Spleen (tissue), 13 donors: ENCODE measurements around the gene SSR3. TPM values are rescaled to one million over a fixed set of nuclear protein-coding genes. Genes with fewer than 3 reads are reported as not detected.

ENCODE experiments used
- DNase-seq: peaks from one replicate; pipeline ENCODE4 v3.0.0-alpha.2; 2020
- H3K27ac ChIP-seq, 8 donors: fragments of 200-600 bp; sonication (generic) in 7 of 8; 1 replicate in 4 of 8; 2 replicates in 4 of 8; pipeline versions ENCODE4 v1.5.0 to v1.8.0; 2016 to 2021; ENCODE audit warnings: inconsistent platforms in 4 of 8, mild to moderate bottlenecking in 4 of 8, moderate library complexity in 1 of 8
- H3K27me3 ChIP-seq, 7 donors: fragments of 200-600 bp; sonication (generic) in 6 of 7; replicated peaks in 1 of 7; 1 replicate in 4 of 7; 2 replicates in 3 of 7; pipeline versions ENCODE4 v1.5.0 to v1.8.0; 2016 to 2021; ENCODE audit warnings: inconsistent platforms in 3 of 7, mild to moderate bottlenecking in 1 of 7
- H3K36me3 ChIP-seq, 6 donors: fragments of 200-600 bp; sonication (generic) in 5 of 6; 1 replicate in 4 of 6; 2 replicates in 2 of 6; pipeline versions ENCODE4 v1.5.0 to v1.8.0; 2016 to 2021; ENCODE audit warnings: inconsistent platforms in 2 of 6
- H3K4me1 ChIP-seq, 6 donors: fragments of 200-600 bp; sonication (generic) in 5 of 6; 1 replicate in 3 of 6; 2 replicates in 3 of 6; pipeline versions ENCODE4 v1.5.0 to v1.8.0; 2016 to 2021; ENCODE audit warnings: inconsistent platforms in 3 of 6
- H3K4me3 ChIP-seq, 8 donors: fragments of 200-600 bp; sonication (generic) in 7 of 8; 1 replicate in 4 of 8; 2 replicates in 4 of 8; pipeline versions ENCODE4 v1.5.0 to v1.8.0; 2016 to 2021; ENCODE audit warnings: inconsistent platforms in 4 of 8, mild to moderate bottlenecking in 4 of 8, moderate library complexity in 2 of 8
- H3K9me3 ChIP-seq, 8 donors: fragments of 200-600 bp; sonication (generic) in 7 of 8; 1 replicate in 4 of 8; 2 replicates in 4 of 8; pipeline versions ENCODE4 v1.5.0 to v1.8.0; 2016 to 2021; ENCODE audit warnings: inconsistent platforms in 4 of 8
- POLR2A ChIP-seq, 3 donors: fragments of 450-650 bp; IDR thresholded peaks; one replicate each; pipeline ENCODE4 v1.5.1; 2017; ENCODE audit warnings: antibody characterized with exemption in 3 of 3, mild to moderate bottlenecking in 1 of 3
- POLR2AphosphoS5 ChIP-seq, 3 donors: sonication (generic); formaldehyde crosslinking; IDR thresholded peaks; one replicate each; pipeline ENCODE4 v1.5.1; 2017; ENCODE audit warnings: antibody characterized with exemption in 3 of 3
- WGBS, 5 donors: extraction: QIAGEN DNeasy Blood & Tissue Kit in 3 of 5; methylation state at CpG; one replicate each; pipeline versions ENCODE4 v1.1.5 to v1.1.7; 2013 to 2018; 5-methylcytosine and 5-hydroxymethylcytosine counted together
- intact Hi-C: fragments of 100-400 bp; cut with DNase I; formaldehyde crosslinking; loops from one replicate; pipeline ENCODE4 v1.15.0; 2023; ENCODE audit warnings: low total_unique reads
- long read RNA-seq, 2 donors: transcript quantifications; one replicate each; lab custom pipeline, GENCODE V29; 2026
- polyA plus RNA-seq, 3 donors: library from polyadenylated mRNA; stranded (reverse); fragments of 200-250 nt; gene quantifications; one replicate each; pipeline ENCODE4 v1.2.1, GENCODE V29; 2013
- total RNA-seq, 7 donors: library from RNA; depleted of rRNA in 3 of 7; stranded (reverse); fragments of >200 nt in 3 of 7; fragmentation: NEBNext Ultra II Directional in 4 of 7; extraction: Animal tissue kit (Norgen Biotek cat#: 25700) in 4 of 7; gene quantifications; one replicate each; pipeline versions ENCODE4 v1.1.0 to v1.2.1, GENCODE V29; 2016 to 2021
- TF ChIP-seq, protein P1 (sequence below), 11 experiments: fragments of 200-600 bp in 7 of 11; fragments of 450-650 bp in 4 of 11; sonication (generic) in 4 of 11; IDR thresholded peaks in 8 of 11; conservative IDR thresholded peaks in 3 of 11; 1 replicate in 7 of 11; 2 replicates in 4 of 11; pipeline versions ENCODE4 v1.4.0 to v1.8.0; 2016 to 2021; ENCODE audit warnings: antibody characterized with exemption in 11 of 11, inconsistent platforms in 4 of 11, mild to moderate bottlenecking in 1 of 11
- donor health status: healthy with polysubstance abuse.
- donor health status: DM: no; HTN: no; CAD: no; lungs with moderate emphysema.
- donor health status: DM: no; HTN: no; CAD: no.
- donor health status: Bipolar disorder and iron deficiency.
- donor health status: healthy.
- donor health status: DM: no; HTN: no; CAD: no.
- donor health status: DM: yes; HTN: yes; CAD: no.

Gene SSR3
- total RNA-seq: 100 to 1,000 TPM in 4 of 7 donors, 10 to 100 TPM in 3; 88.0 to 123 (median 107) TPM
- 10 to 100 TPM; 36.6 to 72.9 (median 49.0) TPM for polyA plus RNA-seq
- long read RNA-seq, donor 1, transcript SSR3-201 (5 exons, 3,716 nt): major isoform, 66 of 76 reads
- long read RNA-seq, donor 1, partial matches to known transcripts: 0 of 76 reads
- long read RNA-seq, donor 1, other reads (novel, unspliced or antisense): 6 of 76 reads
- long read RNA-seq, donor 2, transcript SSR3-201 (5 exons, 3,716 nt): major isoform, 58 of 65 reads
- long read RNA-seq, donor 2, partial matches to known transcripts: 0 of 65 reads
- long read RNA-seq, donor 2, other reads (novel, unspliced or antisense): 5 of 65 reads

DNA sequence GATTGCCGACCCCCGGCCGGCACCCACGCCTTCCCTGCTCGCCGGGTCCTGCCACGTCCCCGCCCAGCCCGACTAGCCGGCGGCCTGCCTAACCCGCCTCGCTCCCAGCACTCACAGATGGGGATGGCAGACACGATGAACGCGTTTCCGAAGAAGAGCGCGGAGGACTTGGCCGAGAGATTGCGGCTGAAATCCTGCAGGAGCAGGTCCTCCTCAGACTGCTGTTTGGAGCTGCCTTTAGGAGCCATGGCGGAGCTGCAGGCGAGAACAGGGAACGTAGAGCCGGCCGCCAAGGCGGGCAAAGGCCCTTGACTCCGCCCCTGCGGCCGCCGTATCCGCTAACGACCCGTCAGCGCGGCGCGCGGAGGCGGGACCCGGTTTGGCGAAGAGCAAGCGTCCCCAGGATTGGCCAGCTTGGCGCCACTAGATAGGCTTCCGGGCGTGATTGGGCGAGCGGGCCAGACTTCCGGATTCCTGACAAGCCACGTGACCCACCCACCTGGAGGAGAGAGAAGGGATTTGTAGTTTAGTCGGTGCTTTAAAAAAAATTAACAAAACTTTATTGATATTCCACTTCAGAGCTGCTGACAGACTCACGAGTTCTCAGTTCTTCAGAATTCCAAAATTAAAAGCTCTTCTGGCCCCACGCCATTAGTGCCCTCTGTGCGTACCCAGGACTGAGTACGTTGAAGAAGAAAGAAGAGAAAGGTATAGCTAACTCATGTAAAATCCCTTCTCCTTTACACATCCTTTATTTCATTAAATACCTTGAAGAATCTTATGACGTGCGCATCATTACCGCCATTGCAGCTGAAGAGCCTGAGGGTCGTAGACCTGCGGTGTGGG, at the start of gene SSR3:
SSR3 (minus strand) TSS at position 276 of the 846 bp plus-strand sequence; CDS start at position 248, 28 bp downstream.
- intact Hi-C loops: loop anchor here (10.0 kb wide), 3 partner anchors 120 to 580 kb away; partner anchors contain the start of gene TIPARP
- peak; percentile 94 to 97 (median 96) for TF ChIP-seq POLR2AphosphoS5 (IDR thresholded peaks at IDR 0.05)
- TF ChIP-seq, protein P1, sequence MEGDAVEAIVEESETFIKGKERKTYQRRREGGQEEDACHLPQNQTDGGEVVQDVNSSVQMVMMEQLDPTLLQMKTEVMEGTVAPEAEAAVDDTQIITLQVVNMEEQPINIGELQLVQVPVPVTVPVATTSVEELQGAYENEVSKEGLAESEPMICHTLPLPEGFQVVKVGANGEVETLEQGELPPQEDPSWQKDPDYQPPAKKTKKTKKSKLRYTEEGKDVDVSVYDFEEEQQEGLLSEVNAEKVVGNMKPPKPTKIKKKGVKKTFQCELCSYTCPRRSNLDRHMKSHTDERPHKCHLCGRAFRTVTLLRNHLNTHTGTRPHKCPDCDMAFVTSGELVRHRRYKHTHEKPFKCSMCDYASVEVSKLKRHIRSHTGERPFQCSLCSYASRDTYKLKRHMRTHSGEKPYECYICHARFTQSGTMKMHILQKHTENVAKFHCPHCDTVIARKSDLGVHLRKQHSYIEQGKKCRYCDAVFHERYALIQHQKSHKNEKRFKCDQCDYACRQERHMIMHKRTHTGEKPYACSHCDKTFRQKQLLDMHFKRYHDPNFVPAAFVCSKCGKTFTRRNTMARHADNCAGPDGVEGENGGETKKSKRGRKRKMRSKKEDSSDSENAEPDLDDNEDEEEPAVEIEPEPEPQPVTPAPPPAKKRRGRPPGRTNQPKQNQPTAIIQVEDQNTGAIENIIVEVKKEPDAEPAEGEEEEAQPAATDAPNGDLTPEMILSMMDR (IDR thresholded peaks at IDR 0.05 in 8 of 11, conservative IDR thresholded peaks at IDR 0.05 in 3 of 11): peak; percentile 30 to 88 (median 68)
- peak in 1 of 3 donors; percentile 67 for TF ChIP-seq POLR2A (IDR thresholded peaks at IDR 0.05)
- WGBS, 5 donors: 3 to 11% (median 4%) methylated on average over 32 to 60 of the region's 60 CpGs
- H3K4me1 ChIP-seq: peaks cover 18 to 51% (median 38%) of the 10 kb centered on the region in 6 donors
- peak; percentile 99 for DNase-seq
- H3K36me3 ChIP-seq: peaks cover 0 to 32% (median 11%) of the 10 kb centered on the region in 6 donors
- H3K27ac ChIP-seq: peak within 1 kb of the TSS; percentile 66 to 91 (median 86)
- no peaks in the 10 kb centered on the region for H3K27me3 ChIP-seq
- peak within 1 kb of the TSS; percentile 73 to 93 (median 82) for H3K4me3 ChIP-seq
- H3K9me3 ChIP-seq: no peaks in the 10 kb centered on the region

DNA sequence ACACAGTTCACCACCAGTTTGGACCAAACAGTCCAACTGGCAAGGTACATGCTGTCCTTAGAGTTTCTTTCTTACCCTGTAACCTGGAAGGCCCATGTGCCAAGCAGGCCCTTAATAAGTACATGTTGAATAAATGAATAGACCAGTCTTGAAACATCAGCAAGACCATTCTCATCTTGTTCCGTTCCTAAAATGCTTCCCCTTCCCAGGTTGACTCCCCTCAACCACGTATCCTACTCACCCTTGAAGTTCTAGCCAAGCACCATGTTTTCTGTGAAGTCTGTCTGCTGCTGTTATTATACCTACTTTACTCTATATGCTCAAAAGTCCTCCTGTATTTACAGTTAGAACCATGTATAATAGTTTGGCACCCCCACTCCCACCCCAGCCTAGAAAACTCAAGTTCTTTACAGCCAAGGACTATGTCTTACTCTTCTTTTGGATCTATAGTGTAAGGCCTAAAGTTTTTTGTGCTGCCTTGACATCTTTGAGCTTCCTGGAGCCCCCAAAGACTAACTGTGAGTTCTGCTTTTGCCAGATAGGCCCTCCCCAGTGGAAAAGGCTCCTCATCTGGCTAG, 49.2 kb upstream of the SSR3 start:
- Histone ChIP-seq H3K9me3 (no peaks in the 10 kb centered on the region), H3K4me3 (no peak overlapping the region), H3K27ac (no peak overlapping the region), H3K36me3 (no peaks in the 10 kb centered on the region), H3K27me3 (peaks cover 0 to 9% (median 0%) of the 10 kb centered on the region in 7 donors), H3K4me1 (peaks cover 0 to 24% (median 16%) of the 10 kb centered on the region in 6 donors)
- DNase-seq: no peak
- intact Hi-C loops: no loop called here
- WGBS, 5 donors: 86 to 98% (median 95%) methylated on average over 2 of the region's 2 CpGs
- TF ChIP-seq POLR2A (IDR thresholded peaks at IDR 0.05): no peak
- no peak for TF ChIP-seq POLR2AphosphoS5 (IDR thresholded peaks at IDR 0.05)
- TF ChIP-seq, protein P1 (IDR thresholded peaks at IDR 0.05 in 8 of 11, conservative IDR thresholded peaks at IDR 0.05 in 3 of 11): no peak

DNA sequence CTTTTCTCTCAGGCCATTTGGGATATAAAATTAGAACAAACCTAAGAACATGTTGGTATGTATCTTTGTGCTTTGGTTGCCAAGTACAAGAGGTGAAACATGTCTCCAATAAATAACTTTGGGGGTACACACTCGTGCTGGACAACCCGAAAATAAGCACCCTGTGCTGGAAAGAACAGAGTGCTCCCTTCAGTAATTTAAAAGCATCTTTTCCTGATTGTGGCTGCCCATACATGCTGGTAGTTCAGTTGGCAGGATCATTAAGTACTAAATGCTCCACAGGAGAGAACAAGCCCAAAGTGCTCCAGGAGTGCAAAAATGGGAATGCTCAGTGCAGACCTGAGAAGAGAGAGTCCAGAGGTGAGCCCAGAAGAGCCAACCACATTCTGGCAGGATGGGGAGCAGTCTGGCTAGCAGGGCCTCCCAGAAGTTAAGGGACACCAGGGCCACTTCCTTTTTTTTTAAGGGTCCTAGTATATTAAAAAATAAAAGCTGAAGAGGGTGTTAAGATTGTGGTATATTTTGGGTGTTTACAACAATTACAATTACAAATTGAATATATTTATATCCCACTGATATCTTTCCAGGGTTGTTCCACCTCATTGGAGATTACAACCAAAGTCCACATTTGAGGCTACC, 48.6 kb upstream of the SSR3 start:
- peaks cover 0 to 9% (median 0%) of the 10 kb centered on the region in 7 donors for H3K27me3 ChIP-seq
- WGBS, 5 donors: 87 to 97% (median 92%) methylated on average over 2 of the region's 2 CpGs
- H3K36me3 ChIP-seq: no peaks in the 10 kb centered on the region
- no peak for DNase-seq
- H3K9me3 ChIP-seq: no peaks in the 10 kb centered on the region
- H3K4me3 ChIP-seq: no peak overlapping the region
- no peak overlapping the region for H3K27ac ChIP-seq
- intact Hi-C loops: no loop called here
- H3K4me1 ChIP-seq: peaks cover 0 to 24% (median 16%) of the 10 kb centered on the region in 6 donors
- TF ChIP-seq, protein P1 (IDR thresholded peaks at IDR 0.05 in 8 of 11, conservative IDR thresholded peaks at IDR 0.05 in 3 of 11): no peak
- TF ChIP-seq POLR2A (IDR thresholded peaks at IDR 0.05) (no peak), POLR2AphosphoS5 (IDR thresholded peaks at IDR 0.05) (no peak)
